Skeletal muscle tissue (tissue), 4 donors: ENCODE results near the gene KRTAP10-6. TPM values are rescaled to one million over a fixed set of nuclear protein-coding genes. Genes with fewer than 3 reads are reported as not detected.
"Not testable (repeated sequence)": the region's sequence is repeated elsewhere in the genome, so short reads cannot be mapped to it uniquely, and the experiment has no call there.

ENCODE experiments used
- H3K27ac ChIP-seq: one replicate; pipeline ENCODE4 v1.7.0; 2013; ENCODE audit warnings: mild to moderate bottlenecking, low read depth, low read length, inconsistent platforms
- H3K27me3 ChIP-seq, 3 donors: one replicate each; pipeline ENCODE4 v1.7.0; 2013; ENCODE audit warnings: low read length in 3 of 3; ENCODE audit not compliant: control insufficient read depth in 3 of 3, insufficient read depth in 3 of 3
- H3K36me3 ChIP-seq, 3 donors: one replicate each; pipeline ENCODE4 v1.7.0; 2013; ENCODE audit warnings: low read length in 3 of 3; ENCODE audit not compliant: control insufficient read depth in 3 of 3, insufficient read depth in 3 of 3
- H3K4me1 ChIP-seq, 3 donors: one replicate each; pipeline ENCODE4 v1.7.0; 2013; ENCODE audit warnings: low read length in 3 of 3, mild to moderate bottlenecking in 3 of 3; ENCODE audit not compliant: control insufficient read depth in 3 of 3, insufficient read depth in 3 of 3
- H3K4me3 ChIP-seq, 3 donors: one replicate each; pipeline ENCODE4 v1.7.0; 2013; ENCODE audit warnings: low read length in 3 of 3
- H3K9ac ChIP-seq, 3 donors: one replicate each; pipeline ENCODE4 v1.7.0; 2013; ENCODE audit warnings: low read length in 3 of 3, mild to moderate bottlenecking in 3 of 3, moderate library complexity in 2 of 3, low read depth in 1 of 3
- H3K9me3 ChIP-seq, 3 donors: one replicate each; pipeline ENCODE4 v1.7.0; 2013; ENCODE audit warnings: low read length in 3 of 3; ENCODE audit not compliant: control insufficient read depth in 3 of 3
- total RNA-seq: library from RNA; depleted of rRNA; stranded (reverse); fragments of >200 nt; gene quantifications from one replicate; pipeline ENCODE4 v1.2.3, GENCODE V29; 2014
- donor health status: Osteomylitis.

KRTAP10-6 gene
- total RNA-seq, 1 donor from 2014 or later = not detected

DNA sequence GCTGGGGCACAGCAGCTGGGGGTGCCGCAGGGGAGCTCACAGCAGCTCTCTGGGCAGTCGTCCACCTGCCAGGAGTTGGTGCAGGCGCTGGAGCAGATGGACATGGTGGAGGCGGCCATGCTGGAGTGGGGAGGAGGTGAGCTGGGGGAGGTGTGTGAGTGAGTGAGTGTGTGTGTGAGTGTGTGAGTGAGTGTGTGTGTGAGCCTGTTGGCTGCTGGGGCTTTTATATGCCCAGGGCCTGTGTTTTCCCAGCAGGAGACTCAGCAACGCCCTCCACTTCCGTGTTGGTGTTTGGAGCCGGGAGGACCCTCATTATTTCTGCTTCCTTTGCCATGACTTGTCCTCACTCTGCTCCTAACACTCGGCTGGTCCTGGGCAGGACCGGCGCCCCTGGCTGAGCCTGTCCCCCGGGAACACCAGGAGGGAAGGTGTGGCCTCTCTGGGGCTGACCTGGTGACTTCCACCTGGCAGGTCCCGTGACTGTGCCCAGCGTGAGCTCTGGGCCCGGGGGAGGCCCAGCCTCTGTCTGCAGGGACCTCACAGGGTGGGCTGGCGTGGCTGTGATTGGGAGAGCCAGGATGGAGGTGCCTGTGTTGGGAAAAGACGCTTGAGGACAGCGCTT is 40.9 kb downstream of the KRTAP10-6 start, which contains the start of gene KRTAP10-2:
KRTAP10-2 (minus strand) TSS at position 166 of the 622 bp plus-strand sequence; CDS start at position 119, 47 bp downstream.
- Histone ChIP-seq H3K9ac (no peak within 1 kb of the TSS), H3K36me3 (no peaks in the 10 kb centered on the region), H3K4me1 (no peaks in the 10 kb centered on the region), H3K27ac (no peak within 1 kb of the TSS), H3K9me3 (peaks cover 0 to 8% (median 0%) of the 10 kb centered on the region in 3 donors), H3K4me3 (no peak within 1 kb of the TSS), H3K27me3 (peaks cover 48 to 70% (median 54%) of the 10 kb centered on the region in 3 donors)

DNA sequence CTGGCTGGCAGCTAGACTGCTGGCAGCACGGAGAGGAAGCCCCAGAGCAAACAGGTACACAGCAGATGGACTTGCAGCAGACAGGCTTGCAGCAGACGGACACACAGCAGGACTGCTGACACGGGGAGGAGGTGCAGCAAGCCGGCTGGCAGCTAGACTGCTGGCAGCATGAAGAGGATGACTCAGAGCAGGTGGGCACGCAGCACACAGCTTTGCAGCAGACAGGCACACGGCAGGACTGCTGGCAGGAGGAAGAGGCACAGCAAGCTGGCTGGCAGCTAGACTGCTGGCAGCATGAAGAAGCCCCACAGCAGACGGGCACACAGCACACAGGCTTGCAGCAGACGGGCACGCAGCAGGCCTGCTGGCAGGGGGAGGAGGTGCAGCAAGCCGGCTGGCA is 41.5 kb downstream of the KRTAP10-6 start:
- H3K9me3 ChIP-seq = peaks cover 0 to 8% (median 0%) of the 10 kb centered on the region in 3 donors
- no peak overlapping the region for H3K4me3 ChIP-seq
- H3K9ac ChIP-seq = no peak overlapping the region
- H3K27ac ChIP-seq = no peak overlapping the region
- no peaks in the 10 kb centered on the region for H3K4me1 ChIP-seq
- no peaks in the 10 kb centered on the region for H3K36me3 ChIP-seq
- peaks cover 48 to 66% (median 53%) of the 10 kb centered on the region in 3 donors for H3K27me3 ChIP-seq

DNA sequence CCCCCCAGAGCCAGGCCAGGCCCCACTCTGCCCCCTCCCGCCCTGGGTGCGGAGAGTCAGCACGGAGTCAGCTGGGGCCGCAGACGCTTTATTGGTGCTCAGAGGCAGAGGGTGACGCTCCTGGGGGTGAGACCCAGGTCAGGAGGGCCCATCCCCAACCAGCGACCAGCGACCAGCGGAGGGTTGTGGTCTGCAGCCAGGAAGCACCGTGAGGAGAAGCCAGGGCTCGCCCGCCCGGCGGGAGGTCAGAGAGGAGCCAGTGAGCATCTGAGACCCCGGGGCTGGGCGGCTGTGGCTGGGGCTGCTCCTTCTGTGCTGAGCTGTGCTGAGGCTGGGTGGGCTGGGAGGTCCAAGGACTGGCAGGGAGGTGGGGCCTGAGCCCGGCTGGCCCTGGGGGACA is 42.0 kb downstream of the KRTAP10-6 start:
- H3K36me3 ChIP-seq, H3K27ac ChIP-seq, H3K9ac ChIP-seq, H3K4me1 ChIP-seq, H3K9me3 ChIP-seq, H3K4me3 ChIP-seq: not testable (repeated sequence)
- H3K27me3 ChIP-seq = peaks cover 44 to 61% (median 48%) of the 10 kb centered on the region in 3 donors

DNA sequence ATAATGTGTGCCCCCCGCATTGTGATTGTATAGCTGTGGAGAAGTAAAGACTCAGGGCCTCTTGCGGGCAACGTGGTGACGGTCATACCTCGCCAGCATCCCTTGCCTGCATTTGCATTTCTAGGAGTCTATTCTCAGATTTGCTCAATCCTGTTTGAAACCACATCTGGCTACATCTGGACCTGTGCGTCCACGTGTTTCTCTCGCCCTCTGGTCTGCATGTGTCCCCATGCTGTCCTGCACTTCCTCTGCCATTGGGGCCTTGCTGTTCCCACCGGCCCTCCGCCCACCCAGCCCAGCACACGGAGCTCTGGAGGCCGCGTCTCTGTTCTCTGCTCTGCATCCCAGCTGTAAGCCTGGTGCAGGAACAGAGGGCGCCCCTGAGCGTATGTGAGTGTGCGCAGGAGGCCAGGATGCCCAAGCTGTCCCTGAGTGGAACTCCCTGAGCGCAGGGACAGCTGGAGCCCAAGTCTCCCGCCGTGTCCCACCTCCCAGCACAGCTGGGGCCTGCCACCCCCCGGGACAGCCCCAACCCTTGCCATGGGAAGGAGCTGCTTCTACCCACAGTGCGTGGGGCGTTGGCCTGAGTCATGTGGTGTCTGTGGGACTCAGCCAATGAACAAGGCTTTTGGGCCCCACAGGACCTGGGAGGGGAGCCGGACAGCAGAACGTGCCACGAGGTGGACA is 42.6 kb downstream of the KRTAP10-6 start:
- Histone ChIP-seq H3K9ac (no peak overlapping the region), H3K27ac (no peak overlapping the region), H3K36me3 (no peaks in the 10 kb centered on the region), H3K9me3 (peaks cover 0 to 8% (median 0%) of the 10 kb centered on the region in 3 donors), H3K27me3 (peaks cover 41 to 58% (median 45%) of the 10 kb centered on the region in 3 donors), H3K4me3 (no peak overlapping the region), H3K4me1 (no peaks in the 10 kb centered on the region)

DNA sequence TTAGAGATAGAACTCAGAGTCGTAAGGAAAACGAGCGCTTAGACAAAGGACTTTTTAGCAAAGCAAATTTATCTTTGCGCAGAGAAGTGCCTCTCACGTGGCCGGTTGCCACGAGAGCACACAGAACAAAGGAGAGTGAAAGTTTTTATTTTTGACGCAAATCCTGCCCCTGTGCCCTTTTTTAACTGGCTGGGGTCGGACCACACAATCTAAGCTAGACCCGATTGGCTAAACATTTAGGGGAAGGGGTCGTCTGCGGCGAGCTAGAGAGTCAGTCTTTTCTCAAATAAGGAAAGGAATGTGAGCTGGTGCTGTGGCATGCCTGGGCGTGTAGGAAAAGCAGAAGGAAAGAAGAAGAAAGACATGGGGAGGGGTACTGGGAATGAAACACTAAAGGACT is 43.4 kb downstream of the KRTAP10-6 start:
- H3K4me3 ChIP-seq = no peak overlapping the region
- no peaks in the 10 kb centered on the region for H3K4me1 ChIP-seq
- H3K27ac ChIP-seq = no peak overlapping the region
- H3K36me3 ChIP-seq = no peaks in the 10 kb centered on the region
- H3K27me3 ChIP-seq = peaks cover 35 to 51% (median 41%) of the 10 kb centered on the region in 3 donors
- H3K9me3 ChIP-seq = peaks cover 0 to 6% (median 0%) of the 10 kb centered on the region in 3 donors
- no peak overlapping the region for H3K9ac ChIP-seq

DNA sequence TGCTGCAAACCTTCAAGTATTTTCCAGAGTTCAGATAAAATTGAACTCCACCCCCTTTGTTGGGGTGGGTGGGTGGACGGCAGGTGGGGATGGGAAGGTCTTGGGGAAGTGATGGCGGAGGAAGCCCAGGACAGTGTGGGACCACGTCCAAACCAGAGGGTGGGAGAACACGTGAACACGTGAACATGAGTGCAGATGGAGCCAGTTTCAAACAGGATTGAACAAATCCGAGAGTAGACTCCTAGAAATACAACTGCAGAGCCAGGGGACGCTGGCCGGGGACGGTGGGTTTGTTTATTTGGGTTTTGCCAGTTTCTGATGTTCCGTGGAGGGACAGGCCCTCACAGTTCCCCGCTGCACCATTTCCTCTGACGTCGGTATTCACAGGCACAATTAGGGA is 43.9 kb downstream of the KRTAP10-6 start:
- H3K9ac ChIP-seq = no peak overlapping the region
- peaks cover 35 to 49% (median 40%) of the 10 kb centered on the region in 3 donors for H3K27me3 ChIP-seq
- H3K4me1 ChIP-seq = no peaks in the 10 kb centered on the region
- H3K4me3 ChIP-seq = no peak overlapping the region
- H3K9me3 ChIP-seq = peaks cover 0 to 6% (median 0%) of the 10 kb centered on the region in 3 donors
- H3K27ac ChIP-seq = no peak overlapping the region
- H3K36me3 ChIP-seq = no peaks in the 10 kb centered on the region

DNA sequence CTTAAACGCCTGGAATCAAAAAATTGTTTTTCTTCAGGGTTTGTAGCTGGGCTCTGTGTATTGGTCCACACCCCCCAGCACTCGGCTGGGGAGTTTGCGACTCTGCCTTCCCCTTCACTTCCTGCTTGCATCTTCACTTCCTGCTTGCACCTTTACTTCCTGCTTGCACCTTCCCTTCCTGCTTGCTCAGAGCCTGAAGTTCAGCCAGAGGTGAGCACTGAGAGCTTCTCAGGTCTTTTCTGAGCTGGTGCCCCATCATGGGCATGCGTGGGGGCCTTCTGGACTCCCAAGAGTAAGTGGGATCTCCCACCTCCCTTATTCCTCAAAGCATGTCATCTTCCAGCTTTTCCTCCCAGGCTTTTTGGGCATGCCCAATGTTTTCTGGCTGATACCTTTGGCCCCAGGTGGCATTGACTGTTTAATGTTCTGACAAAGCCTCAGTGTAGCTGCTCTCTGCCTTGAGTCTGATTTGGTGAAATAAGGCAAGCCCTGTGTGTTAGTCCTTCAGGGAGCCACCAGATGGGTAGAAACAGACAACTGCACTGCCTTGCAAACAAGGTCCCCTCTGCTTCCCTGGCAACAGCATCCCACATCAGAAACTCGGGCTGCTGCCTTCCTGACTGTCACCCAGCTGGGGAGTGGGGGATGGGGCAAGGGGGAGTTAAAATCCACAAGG is 44.5 kb downstream of the KRTAP10-6 start:
- no peak overlapping the region for H3K4me3 ChIP-seq
- H3K27ac ChIP-seq = no peak overlapping the region
- no peaks in the 10 kb centered on the region for H3K4me1 ChIP-seq
- no peaks in the 10 kb centered on the region for H3K36me3 ChIP-seq
- H3K27me3 ChIP-seq = peaks cover 32 to 47% (median 37%) of the 10 kb centered on the region in 3 donors
- H3K9ac ChIP-seq = no peak overlapping the region
- H3K9me3 ChIP-seq = peaks cover 0 to 6% (median 2%) of the 10 kb centered on the region in 3 donors

DNA sequence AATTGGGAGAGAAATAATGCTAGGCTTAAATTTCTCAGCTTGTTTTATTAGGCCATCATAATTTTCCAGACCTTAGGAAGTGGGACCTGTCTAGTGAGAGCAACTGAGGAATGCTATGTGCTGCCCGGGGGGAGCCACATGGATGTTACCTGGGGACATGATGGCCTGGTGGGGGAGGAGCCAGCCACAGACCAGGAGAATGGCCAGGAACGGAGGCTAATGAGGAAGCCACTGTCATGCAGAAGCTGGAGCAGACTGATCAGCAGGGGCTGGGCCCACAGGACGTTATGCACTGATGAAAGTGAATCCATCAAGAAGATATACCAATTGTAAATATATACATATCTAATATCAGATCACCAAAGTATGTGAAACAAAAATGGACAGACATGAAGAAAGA is 47.7 kb downstream of the KRTAP10-6 start:
- Histone ChIP-seq H3K27ac (no peak overlapping the region), H3K4me3 (no peak overlapping the region), H3K9ac (no peak overlapping the region), H3K27me3 (peaks cover 21 to 37% (median 31%) of the 10 kb centered on the region in 3 donors), H3K9me3 (peaks cover 0 to 7% (median 6%) of the 10 kb centered on the region in 3 donors), H3K4me1 (no peaks in the 10 kb centered on the region), H3K36me3 (no peaks in the 10 kb centered on the region)

DNA sequence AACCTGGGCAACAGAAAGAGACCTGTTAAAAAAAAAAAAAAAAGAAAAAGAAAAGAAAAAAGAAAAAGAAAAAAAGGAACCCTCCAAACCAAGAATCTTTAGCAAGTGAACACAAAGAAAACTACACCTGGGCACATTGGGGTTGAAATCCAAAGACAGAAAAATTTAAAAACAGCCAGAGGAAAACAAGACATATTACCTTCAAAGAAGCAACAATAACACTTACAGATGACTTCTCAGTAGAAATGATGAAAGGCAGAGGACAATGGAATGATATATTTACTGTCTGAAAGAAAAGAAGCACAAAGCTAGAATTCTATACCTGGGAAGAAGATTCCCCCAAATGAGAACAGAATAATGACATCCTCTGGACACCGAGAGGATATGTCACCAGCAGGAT is 49.6 kb downstream of the KRTAP10-6 start:
- no peaks in the 10 kb centered on the region for H3K36me3 ChIP-seq
- peaks cover 17 to 37% (median 25%) of the 10 kb centered on the region in 3 donors for H3K27me3 ChIP-seq
- H3K4me3 ChIP-seq = no peak overlapping the region
- no peaks in the 10 kb centered on the region for H3K4me1 ChIP-seq
- no peak overlapping the region for H3K9ac ChIP-seq
- no peak overlapping the region for H3K27ac ChIP-seq
- H3K9me3 ChIP-seq = peaks cover 0 to 7% (median 6%) of the 10 kb centered on the region in 3 donors
